Ascending aorta (tissue), 2 donors: ENCODE results near the gene TSPAN15. TPM values are rescaled to one million over a fixed set of nuclear protein-coding genes. Genes with fewer than 3 reads are reported as not detected.

Source experiments
- DNase-seq, 2 donors: peaks; one replicate each; pipeline ENCODE4 v3.0.0-alpha.2; 2019; ENCODE audit warnings: low spot score in 2 of 2
- H3K27ac ChIP-seq, 2 donors: fragments of 200-600 bp; sonication (generic); one replicate each; pipeline ENCODE4 v1.5.1; 2016 to 2017; ENCODE audit warnings: mild to moderate bottlenecking in 1 of 2
- H3K27me3 ChIP-seq: fragments of 200-600 bp; sonication (generic); one replicate; pipeline ENCODE4 v1.5.1; 2017
- H3K36me3 ChIP-seq, 2 donors: fragments of 200-600 bp; sonication (generic); one replicate each; pipeline ENCODE4 v1.5.1; 2016
- H3K4me1 ChIP-seq, 2 donors: fragments of 200-600 bp; sonication (generic); one replicate each; pipeline ENCODE4 v1.5.1; 2016 to 2017; ENCODE audit warnings: mild to moderate bottlenecking in 1 of 2
- H3K4me3 ChIP-seq, 2 donors: fragments of 200-600 bp; sonication (generic); one replicate each; pipeline ENCODE4 v1.5.1; 2016 to 2017; ENCODE audit warnings: mild to moderate bottlenecking in 1 of 2
- H3K9me3 ChIP-seq, 2 donors: fragments of 200-600 bp; sonication (generic); one replicate each; pipeline ENCODE4 v1.5.1; 2016
- intact Hi-C: fragments of 100-400 bp; cut with DNase I; formaldehyde crosslinking; loops from one replicate; pipeline ENCODE4 v1.15.1; 2023
- total RNA-seq: library from RNA; depleted of rRNA; stranded (reverse); fragments of >200 nt; gene quantifications from one replicate; pipeline ENCODE4 v1.1.0, GENCODE V29; 2016
- TF ChIP-seq, protein P1 (sequence below), 3 experiments: fragments of 200-600 bp in 2 of 3; fragments of 450-650 bp in 1 of 3; sonication (generic) in 2 of 3; IDR thresholded peaks; one replicate each; pipeline ENCODE4 v1.5.1; 2016 to 2019; ENCODE audit warnings: antibody characterized with exemption in 3 of 3, mild to moderate bottlenecking in 1 of 3, moderate library complexity in 1 of 3

TSPAN15 gene
- 31.9 TPM for total RNA-seq

DNA sequence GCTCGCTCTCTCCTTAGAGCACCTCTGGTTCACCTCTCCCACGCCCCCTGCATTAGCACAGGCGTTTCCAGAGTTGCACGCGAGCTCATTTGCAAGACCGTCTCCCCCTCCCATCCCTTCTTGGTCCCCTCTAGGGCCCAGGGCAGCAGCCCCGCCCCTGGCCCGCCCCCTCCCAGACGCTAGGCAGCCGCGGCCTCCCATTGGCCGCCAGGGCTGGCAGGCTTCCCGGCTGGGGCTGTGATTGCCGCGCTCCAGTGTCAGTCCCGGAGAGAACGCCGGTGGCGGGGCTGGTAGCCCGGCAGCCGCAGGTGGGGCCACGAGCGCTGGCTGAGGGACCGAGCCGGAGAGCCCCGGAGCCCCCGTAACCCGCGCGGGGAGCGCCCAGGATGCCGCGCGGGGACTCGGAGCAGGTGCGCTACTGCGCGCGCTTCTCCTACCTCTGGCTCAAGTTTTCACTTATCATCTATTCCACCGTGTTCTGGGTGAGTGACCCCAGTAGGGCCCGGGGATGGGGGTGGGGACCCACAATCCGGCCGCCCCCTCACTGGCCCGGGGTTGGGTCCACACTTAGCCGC is at the start of gene TSPAN15:
Gene TSPAN15, plus strand, starts transcription at position 257 of the 575 bp plus-strand sequence. Its CDS starts 130 bp downstream, at position 387.
- Histone ChIP-seq H3K9me3 (no peaks in the 10 kb centered on the region), H3K36me3 (no peaks in the 10 kb centered on the region), H3K4me1 (no peaks in the 10 kb centered on the region), H3K4me3 (peak within 1 kb of the TSS; percentile 68 to 71), H3K27ac (no peak within 1 kb of the TSS), H3K27me3 (no peaks in the 10 kb centered on the region)
- DNase-seq: peak; percentile 47 to 90
- intact Hi-C loops: no loop called here
- TF ChIP-seq, protein P1, sequence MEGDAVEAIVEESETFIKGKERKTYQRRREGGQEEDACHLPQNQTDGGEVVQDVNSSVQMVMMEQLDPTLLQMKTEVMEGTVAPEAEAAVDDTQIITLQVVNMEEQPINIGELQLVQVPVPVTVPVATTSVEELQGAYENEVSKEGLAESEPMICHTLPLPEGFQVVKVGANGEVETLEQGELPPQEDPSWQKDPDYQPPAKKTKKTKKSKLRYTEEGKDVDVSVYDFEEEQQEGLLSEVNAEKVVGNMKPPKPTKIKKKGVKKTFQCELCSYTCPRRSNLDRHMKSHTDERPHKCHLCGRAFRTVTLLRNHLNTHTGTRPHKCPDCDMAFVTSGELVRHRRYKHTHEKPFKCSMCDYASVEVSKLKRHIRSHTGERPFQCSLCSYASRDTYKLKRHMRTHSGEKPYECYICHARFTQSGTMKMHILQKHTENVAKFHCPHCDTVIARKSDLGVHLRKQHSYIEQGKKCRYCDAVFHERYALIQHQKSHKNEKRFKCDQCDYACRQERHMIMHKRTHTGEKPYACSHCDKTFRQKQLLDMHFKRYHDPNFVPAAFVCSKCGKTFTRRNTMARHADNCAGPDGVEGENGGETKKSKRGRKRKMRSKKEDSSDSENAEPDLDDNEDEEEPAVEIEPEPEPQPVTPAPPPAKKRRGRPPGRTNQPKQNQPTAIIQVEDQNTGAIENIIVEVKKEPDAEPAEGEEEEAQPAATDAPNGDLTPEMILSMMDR (IDR thresholded peaks at IDR 0.05): no peak

DNA sequence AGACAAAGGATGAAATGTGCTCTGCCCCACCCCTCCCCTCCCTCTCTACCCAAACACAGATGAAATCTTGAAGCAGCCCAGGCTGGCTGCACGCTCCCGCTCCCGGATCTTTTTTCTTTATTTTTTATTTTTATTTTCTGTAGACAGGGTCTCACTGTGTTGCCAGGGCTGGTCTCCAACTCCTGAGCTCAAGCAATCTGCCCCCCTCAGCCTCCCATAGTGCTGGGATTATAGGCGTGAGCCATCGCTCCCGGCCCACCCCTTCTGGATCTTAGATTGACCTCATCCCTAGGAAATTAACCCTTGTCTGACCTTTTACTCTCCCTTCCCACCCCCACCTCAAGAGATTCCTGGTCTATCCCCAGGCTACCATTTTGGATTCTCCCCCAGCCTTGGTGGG is 48.9 kb upstream of the TSPAN15 start:
- TF ChIP-seq, protein P1 (IDR thresholded peaks at IDR 0.05): no peak
- Histone ChIP-seq H3K9me3 (no peaks in the 10 kb centered on the region), H3K27me3 (no peaks in the 10 kb centered on the region), H3K4me3 (no peak overlapping the region), H3K4me1 (peaks cover 5 to 16% of the 10 kb centered on the region in 2 donors), H3K36me3 (peaks cover 50 to 63% of the 10 kb centered on the region in 2 donors), H3K27ac (peak overlapping the region in 1 of 2 donors; percentile 26)
- intact Hi-C loops: no loop called here
- DNase-seq: no peak

DNA sequence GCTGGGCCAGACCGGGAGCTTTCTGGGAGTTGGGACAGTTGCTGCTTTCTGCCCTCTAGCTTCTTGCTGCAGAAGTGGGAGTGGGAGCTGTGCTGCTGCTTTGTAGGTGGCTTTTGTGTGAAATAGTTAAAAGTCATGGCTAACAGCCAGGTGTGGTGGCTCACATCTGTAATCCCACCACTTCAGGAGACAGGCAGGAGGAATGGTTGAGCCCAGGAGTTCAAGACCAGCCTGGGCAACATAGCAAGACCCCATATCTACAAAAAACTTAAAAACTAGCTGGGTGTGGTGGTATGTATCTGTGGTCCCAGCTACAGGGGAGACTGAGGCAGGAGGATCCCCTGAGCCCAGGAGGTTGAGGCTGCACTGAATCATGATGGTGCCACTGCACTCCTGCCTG is 48.2 kb upstream of the TSPAN15 start:
- DNase-seq: no peak
- H3K4me1 ChIP-seq: peaks cover 5 to 20% of the 10 kb centered on the region in 2 donors
- intact Hi-C loops: no loop called here
- H3K9me3 ChIP-seq: no peaks in the 10 kb centered on the region
- TF ChIP-seq, protein P1 (IDR thresholded peaks at IDR 0.05): no peak
- no peak overlapping the region for H3K4me3 ChIP-seq
- H3K27me3 ChIP-seq: no peaks in the 10 kb centered on the region
- peaks cover 49 to 58% of the 10 kb centered on the region in 2 donors for H3K36me3 ChIP-seq
- H3K27ac ChIP-seq: peak overlapping the region; percentile 12 to 26

DNA sequence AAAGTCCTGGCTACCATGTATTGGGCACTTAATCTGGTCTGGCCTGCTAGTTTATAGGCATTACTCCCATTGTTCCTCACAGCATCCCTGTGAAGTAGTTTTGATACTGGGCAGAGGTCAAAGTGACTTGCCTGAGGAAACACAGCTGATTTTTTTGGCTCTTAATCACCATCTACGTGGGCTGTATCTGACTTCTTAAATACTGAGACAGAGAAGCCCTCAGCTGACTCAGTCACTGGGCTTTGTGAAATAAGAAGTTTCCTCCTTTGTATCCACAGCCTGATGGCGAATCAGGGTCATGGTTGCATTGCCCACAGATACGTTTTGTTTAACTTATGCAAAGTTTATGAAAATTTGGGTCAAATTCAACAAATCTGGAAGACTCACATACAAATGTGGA is 47.7 kb upstream of the TSPAN15 start:
- TF ChIP-seq, protein P1 (IDR thresholded peaks at IDR 0.05): no peak
- no peak overlapping the region for H3K27ac ChIP-seq
- no peaks in the 10 kb centered on the region for H3K9me3 ChIP-seq
- H3K4me1 ChIP-seq: peaks cover 5 to 24% of the 10 kb centered on the region in 2 donors
- intact Hi-C loops: no loop called here
- H3K4me3 ChIP-seq: no peak overlapping the region
- H3K36me3 ChIP-seq: peaks cover 45 to 53% of the 10 kb centered on the region in 2 donors
- H3K27me3 ChIP-seq: no peaks in the 10 kb centered on the region
- no peak for DNase-seq

DNA sequence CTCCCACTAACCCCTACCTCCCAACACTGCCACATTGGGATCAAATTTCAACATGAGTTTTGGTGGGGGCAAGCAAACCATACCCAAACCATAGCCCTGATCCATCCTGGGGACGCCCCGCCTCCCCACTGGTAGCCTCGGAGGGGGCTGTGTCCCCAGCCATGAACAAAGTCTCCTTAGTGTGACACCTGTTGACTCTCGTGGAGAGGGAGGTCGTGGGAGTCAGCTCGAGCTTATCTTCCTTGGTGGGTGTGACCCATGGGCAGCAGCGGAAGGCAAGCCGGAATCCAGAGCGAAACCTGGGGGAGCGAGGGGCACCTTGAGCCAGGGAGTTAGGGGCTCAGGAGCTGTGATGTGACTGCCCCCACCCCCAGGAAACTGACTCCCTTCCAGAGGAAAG is 46.5 kb upstream of the TSPAN15 start:
- Histone ChIP-seq H3K27me3 (no peaks in the 10 kb centered on the region), H3K4me1 (peaks cover 5 to 26% of the 10 kb centered on the region in 2 donors), H3K4me3 (no peak overlapping the region), H3K9me3 (no peaks in the 10 kb centered on the region), H3K27ac (peak overlapping the region; percentile 83 to 95), H3K36me3 (peaks cover 32 to 40% of the 10 kb centered on the region in 2 donors)
- DNase-seq: no peak
- intact Hi-C loops: loop anchor here (5.0 kb wide), 3 partner anchors 228 to 412 kb away; partner anchors contain the start of gene FAM241B
- TF ChIP-seq, protein P1 (IDR thresholded peaks at IDR 0.05): no peak
